ENCODE results near the gene PLCG2. TPM values are rescaled to one million over a fixed set of nuclear protein-coding genes. Genes with fewer than 3 reads are reported as not detected.
A peak's percentile ranks its signal among the peaks of the same experiment; 100 is the strongest.

Gene PLCG2
- total and polyA plus RNA-seq, 12 donors, result 2.4 to 18.2 (median 6.2) TPM

DNA sequence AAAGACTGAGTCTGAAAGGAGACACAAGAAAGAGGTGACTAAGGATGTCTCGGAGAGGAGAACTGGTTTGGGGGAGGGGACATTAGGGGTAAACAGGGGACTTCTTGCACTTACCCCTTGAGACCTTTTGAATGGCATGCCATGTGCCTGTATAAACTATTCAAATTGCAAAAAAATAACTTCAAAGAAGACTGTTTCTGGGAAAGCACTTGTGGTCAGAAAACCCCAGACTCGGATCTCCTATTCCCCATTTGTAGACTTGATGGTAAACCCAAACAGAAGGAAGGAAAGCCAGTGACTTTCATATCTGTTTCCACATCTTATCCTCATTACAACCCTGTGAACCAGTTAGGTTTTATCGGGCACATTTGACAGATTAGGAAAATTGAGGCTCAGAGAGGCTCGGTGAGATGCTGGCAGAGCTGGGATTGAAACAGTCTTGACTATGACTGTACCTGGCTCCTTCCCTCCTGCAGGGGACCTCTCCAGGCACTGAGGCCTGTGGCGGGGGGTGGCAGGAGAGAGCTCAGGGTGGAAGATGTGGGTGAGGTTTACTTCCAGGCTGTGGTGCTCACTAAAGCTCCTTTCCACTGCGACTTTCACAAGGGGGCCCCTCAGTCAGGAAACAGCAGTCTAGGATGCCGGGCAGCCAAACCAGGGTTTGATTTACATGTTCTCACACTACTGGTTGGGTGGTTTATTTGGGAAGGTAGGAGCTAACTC is 30.5 kb upstream of the PLCG2 start:
- Histone ChIP-seq H3K27ac (no peak overlapping the region), H3K36me3 (no peaks in the 10 kb centered on the region), H3K4me3 (no peak overlapping the region), H3K27me3 (no peaks in the 10 kb centered on the region), H3K9me3 (no peaks in the 10 kb centered on the region), H3K4me1 (peaks cover 0 to 47% (median 7%) of the 10 kb centered on the region in 9 donors)
- ATAC-seq, result no peak
- WGBS, 2 donors, result 68 to 72% methylated on average over 7 of the region's 7 CpGs
- DNase-seq, result no peak
- intact Hi-C loops (cut with DNase I), result loop anchor here in 1 of 10 donors (10.0 kb wide), 1 partner anchor 714 kb away; the partner anchor contains the start of gene ATMIN
- TF ChIP-seq, protein P1, sequence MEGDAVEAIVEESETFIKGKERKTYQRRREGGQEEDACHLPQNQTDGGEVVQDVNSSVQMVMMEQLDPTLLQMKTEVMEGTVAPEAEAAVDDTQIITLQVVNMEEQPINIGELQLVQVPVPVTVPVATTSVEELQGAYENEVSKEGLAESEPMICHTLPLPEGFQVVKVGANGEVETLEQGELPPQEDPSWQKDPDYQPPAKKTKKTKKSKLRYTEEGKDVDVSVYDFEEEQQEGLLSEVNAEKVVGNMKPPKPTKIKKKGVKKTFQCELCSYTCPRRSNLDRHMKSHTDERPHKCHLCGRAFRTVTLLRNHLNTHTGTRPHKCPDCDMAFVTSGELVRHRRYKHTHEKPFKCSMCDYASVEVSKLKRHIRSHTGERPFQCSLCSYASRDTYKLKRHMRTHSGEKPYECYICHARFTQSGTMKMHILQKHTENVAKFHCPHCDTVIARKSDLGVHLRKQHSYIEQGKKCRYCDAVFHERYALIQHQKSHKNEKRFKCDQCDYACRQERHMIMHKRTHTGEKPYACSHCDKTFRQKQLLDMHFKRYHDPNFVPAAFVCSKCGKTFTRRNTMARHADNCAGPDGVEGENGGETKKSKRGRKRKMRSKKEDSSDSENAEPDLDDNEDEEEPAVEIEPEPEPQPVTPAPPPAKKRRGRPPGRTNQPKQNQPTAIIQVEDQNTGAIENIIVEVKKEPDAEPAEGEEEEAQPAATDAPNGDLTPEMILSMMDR (IDR thresholded peaks at IDR 0.05), result no peak

DNA sequence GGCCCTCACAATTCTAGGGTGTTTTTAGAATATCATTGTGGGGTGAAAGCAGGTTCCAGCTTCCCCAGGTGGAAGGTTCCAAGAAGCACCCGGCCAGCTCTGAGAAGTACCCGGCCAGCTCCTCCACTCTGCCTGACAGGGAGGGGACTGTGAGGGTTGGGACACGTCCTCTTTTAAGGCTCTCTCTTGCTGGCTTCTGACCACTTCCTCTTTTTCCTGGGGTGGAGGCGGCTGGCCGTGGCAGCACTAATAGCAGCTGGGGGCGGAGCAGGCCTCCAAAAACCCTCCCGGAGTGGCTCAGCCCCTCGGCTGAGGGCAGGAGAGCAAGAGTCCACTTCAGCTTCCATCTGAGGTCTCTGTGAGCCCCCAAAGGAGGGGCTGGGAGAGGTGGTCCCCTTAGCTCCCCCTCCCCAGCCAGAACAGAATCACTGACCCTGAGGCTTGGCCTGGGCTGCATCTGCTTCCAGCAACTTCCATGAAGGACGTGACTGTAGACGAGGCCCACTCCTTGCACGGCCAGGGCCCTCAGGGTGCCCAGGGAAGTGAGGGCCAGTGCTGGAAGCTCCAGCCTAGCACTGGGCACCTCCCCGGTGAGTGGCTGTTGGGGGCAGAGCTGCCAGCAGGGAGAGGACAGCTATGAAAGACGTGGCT is 26.7 kb upstream of the PLCG2 start:
- Histone ChIP-seq H3K27me3 (no peaks in the 10 kb centered on the region), H3K36me3 (no peaks in the 10 kb centered on the region), H3K4me1 (peaks cover 0 to 56% (median 13%) of the 10 kb centered on the region in 9 donors), H3K27ac (peak overlapping the region in 9 of 10 donors; percentile 27 to 88 (median 72)), H3K9me3 (no peaks in the 10 kb centered on the region), H3K4me3 (peak overlapping the region in 1 of 10 donors; percentile 3)
- WGBS, 2 donors, result 44 to 59% methylated on average over 13 of the region's 13 CpGs
- ATAC-seq (peak; percentile 70 to 90 (median 83)), DNase-seq (peak; percentile 56 to 64)
- TF ChIP-seq, protein P1 (IDR thresholded peaks at IDR 0.05), result no peak
- intact Hi-C loops (cut with DNase I), result no loop called here

DNA sequence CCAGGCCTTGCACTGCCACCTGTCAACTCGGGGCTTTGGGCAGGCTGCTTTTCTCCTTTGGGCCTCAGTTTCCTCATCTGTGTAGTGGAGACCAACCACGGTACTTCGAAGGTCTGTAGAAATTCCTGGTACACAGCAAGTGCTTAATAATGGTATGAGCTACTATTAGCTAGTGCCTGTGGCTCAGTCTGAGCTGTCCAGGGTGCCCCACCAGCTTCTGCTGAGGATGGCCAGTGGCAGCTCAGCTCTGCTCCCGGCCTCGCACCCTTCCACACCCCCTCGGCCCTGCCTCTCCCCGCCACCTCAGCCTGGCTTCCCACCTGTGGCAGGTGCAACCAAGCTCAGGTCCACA is 26.2 kb upstream of the PLCG2 start:
- peaks cover 0 to 59% (median 13%) of the 10 kb centered on the region in 9 donors for H3K4me1 ChIP-seq
- no peaks in the 10 kb centered on the region for H3K36me3 ChIP-seq
- no peak for ATAC-seq
- WGBS, 2 donors, result 95 to 96% methylated on average over 7 of the region's 7 CpGs
- H3K9me3 ChIP-seq, result no peaks in the 10 kb centered on the region
- intact Hi-C loops (cut with DNase I), result no loop called here
- peak overlapping the region in 9 of 10 donors; percentile 27 to 88 (median 72) for H3K27ac ChIP-seq
- DNase-seq, result no peak
- TF ChIP-seq, protein P1 (IDR thresholded peaks at IDR 0.05), result no peak
- H3K27me3 ChIP-seq, result no peaks in the 10 kb centered on the region
- no peak overlapping the region for H3K4me3 ChIP-seq

DNA sequence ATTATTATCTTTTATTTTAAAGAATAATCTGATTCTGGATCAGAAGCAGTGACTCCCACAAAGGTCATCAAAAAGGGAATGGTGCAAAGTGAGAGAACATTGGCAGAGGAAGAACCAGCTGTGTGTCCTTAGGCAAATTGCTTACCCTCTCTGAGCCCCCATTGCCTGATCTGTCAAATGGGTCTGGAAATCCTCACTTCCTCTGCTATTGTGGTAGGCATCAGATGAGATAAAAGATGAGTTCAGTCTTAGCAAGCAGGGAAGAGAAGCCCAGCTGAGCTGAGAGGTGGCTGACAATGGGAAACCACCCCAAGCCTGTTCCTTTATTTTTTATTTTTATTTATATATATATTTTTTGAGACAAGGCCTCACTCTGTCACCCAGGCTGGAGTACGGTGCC is 24.2 kb upstream of the PLCG2 start:
- Histone ChIP-seq H3K9me3 (no peaks in the 10 kb centered on the region), H3K27me3 (no peaks in the 10 kb centered on the region), H3K4me3 (no peak overlapping the region), H3K36me3 (no peaks in the 10 kb centered on the region), H3K4me1 (peaks cover 0 to 53% (median 13%) of the 10 kb centered on the region in 9 donors), H3K27ac (no peak overlapping the region)
- ATAC-seq (no peak), DNase-seq (no peak)
- WGBS, 2 donors, result 88 to 94% methylated on average over 1 of the region's 1 CpG
- TF ChIP-seq, protein P1 (IDR thresholded peaks at IDR 0.05), result no peak
- intact Hi-C loops (cut with DNase I), result no loop called here

Measured in heart right ventricle (tissue), 16 donors.